AG09319 (cell line): ENCODE measurements around the gene SPRR2A.
"Not testable (repeated sequence)": the region's sequence is repeated elsewhere in the genome, so short reads cannot be mapped to it uniquely, and the experiment has no call there.

Source experiments
- DNase-seq: peaks from one replicate; pipeline ENCODE4 v3.0.0-alpha.2; 2010; ENCODE audit warnings: low read depth; ENCODE audit errors: extremely low read depth
- TF ChIP-seq, protein P1 (sequence below): IDR thresholded peaks from 2 replicates; pipeline ENCODE4 v1.5.1; 2011; ENCODE audit warnings: low read depth, mild to moderate bottlenecking, inconsistent platforms, low read length, moderate library complexity

SPRR2A gene

DNA sequence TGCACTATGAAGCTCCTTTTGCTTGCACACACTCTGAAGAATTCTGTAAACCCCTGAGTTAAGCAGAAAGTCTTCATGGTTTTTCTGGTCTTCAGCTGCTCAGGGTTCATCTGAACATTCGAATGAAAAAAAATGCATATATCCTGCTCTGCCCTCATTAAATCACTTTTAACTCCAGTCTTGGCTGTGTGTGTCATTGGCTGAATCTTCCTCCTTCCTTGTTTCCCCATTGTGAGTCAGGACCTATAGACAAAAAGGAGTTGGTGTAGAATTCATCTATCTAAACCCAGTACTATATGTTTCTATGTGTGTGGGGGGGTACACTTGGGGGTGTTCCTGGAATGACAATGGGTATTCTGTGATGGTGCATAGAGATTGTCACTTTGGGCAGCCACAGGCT, 32.9 kb downstream of the SPRR2A start:
- DNase-seq: no peak
- TF ChIP-seq, protein P1, sequence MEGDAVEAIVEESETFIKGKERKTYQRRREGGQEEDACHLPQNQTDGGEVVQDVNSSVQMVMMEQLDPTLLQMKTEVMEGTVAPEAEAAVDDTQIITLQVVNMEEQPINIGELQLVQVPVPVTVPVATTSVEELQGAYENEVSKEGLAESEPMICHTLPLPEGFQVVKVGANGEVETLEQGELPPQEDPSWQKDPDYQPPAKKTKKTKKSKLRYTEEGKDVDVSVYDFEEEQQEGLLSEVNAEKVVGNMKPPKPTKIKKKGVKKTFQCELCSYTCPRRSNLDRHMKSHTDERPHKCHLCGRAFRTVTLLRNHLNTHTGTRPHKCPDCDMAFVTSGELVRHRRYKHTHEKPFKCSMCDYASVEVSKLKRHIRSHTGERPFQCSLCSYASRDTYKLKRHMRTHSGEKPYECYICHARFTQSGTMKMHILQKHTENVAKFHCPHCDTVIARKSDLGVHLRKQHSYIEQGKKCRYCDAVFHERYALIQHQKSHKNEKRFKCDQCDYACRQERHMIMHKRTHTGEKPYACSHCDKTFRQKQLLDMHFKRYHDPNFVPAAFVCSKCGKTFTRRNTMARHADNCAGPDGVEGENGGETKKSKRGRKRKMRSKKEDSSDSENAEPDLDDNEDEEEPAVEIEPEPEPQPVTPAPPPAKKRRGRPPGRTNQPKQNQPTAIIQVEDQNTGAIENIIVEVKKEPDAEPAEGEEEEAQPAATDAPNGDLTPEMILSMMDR: no peak

DNA sequence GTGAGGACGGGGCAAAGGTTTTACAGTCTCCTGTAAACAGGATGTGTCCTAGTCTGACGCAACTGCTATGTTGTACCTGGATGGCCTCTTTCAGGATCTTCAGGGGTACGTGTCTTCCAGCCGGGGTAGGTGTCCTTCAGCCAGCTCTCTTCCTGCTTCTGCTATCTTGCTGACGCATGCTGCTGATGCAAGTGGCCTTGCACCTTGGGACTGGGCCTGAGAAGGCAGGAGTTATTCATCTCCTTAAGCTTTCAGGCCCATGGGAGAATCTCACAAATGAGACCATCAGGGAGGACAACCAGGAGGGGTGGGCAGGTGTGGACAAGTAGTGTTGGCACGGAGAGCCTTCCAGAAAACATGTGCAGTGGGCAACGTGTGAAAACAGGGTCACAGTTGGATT, 34.2 kb downstream of the SPRR2A start:
- DNase-seq: no peak
- TF ChIP-seq, protein P1: no peak

DNA sequence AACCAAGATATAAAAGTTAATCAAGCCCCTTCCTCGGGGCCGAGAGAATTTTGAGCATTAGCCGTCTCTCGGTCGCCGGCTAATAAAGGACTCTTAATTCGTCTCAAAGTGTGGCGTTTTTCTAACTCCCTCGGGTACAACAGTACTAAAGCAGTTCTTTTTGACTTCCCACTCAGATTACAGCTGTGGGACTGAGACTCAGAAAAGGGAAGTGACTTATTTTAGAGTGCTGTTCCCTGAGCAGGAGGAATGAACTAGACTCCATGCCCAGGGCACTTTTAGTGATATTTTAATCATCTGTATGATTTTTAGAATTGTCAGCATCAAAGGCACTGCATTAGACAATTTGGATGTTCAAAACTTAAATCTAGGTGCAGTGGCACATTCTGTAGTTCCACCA, 35.0 kb downstream of the SPRR2A start:
- DNase-seq: not testable (repeated sequence)

DNA sequence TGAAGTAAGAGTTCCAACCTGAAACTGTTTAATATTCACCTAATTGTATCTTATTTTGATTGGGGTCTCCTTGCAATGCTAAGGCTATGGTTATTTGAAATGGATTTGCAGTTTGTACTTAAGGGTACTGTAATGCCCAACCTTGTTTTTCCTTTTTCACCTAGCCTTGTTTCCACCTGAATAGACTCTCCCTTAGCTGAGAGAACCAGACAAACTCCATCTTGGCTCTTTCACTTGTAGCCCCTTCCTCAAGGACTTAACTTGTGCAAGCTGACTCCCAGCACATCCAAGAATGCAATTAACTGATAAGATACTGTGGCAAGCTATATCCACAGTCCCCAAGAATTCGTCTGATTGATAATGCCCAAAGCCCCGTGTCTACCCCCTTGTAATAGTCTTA, 35.5 kb downstream of the SPRR2A start:
- not testable (repeated sequence) for DNase-seq

DNA sequence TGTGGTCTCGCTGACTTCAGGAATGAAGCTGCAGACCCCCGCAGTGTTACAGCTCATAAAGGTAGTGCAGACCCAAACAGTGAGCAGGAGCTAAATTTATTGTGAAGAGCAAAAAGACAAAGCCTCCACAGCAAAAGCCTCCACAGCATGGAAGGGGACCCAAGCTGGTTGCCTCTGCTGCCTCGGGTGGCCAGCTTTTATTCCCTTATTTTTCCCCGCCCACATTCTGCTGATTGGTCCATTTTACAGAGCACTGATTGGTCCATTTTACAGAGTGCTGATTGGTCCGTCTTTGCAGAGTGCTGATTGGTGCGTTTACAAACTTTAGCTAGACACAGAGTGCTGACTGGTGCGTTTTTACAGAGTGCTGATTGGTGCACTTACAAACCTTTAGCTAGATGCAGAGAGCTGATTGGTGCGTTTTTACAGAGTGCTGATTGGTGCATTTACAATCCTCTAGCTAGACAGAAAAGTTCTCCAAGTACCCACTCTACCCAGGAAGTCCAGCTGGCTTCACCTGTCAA, 46.0 kb downstream of the SPRR2A start:
- DNase-seq: not testable (repeated sequence)
